ENCODE data around the gene CD209.

GRCh38 chr19:7788933-7789323, 41.6 kb upstream of the CD209 start:
- TF ChIP-seq CTCF (IDR thresholded peaks at IDR 0.05) (no peak), POLR2A (IDR thresholded peaks at IDR 0.05) (no peak)
